ENCODE measurements around the gene LRP1B. TPM values are rescaled to one million over a fixed set of nuclear protein-coding genes. Genes with fewer than 3 reads are reported as not detected.

Gene LRP1B
- polyA plus RNA-seq, 1 of the 3 experiments (the other 2 are of a cell fraction), result 0.28 TPM

- no peaks in the 10 kb centered on the region for H3F3A ChIP-seq (replicated peaks; ENCODE audit: insufficient read depth)
- 65% methylated on average over 3 of the region's 3 CpGs for WGBS (ENCODE audit: low lambda C conversion rate)
- no peaks in the 10 kb centered on the region for H3K4me1 ChIP-seq (ENCODE audit: control insufficient read depth in 1 of 2, insufficient read depth in 2 of 2, low read depth in 1 of 2, low read length in 1 of 2)
- no peaks in the 10 kb centered on the region for H3K9me2 ChIP-seq
- no peaks in the 10 kb centered on the region for H3K36me3 ChIP-seq (replicated peaks in 1 of 2; ENCODE audit: control insufficient read depth in 1 of 2, insufficient read depth in 2 of 2, low read length in 1 of 2)
- POLR2A ChIA-PET, result no interaction called here
- no peak overlapping the region for H3K9ac ChIP-seq
- no peaks in the 10 kb centered on the region for H3K9me3 ChIP-seq
- CTCF ChIA-PET, result interaction anchor here (1.0 kb wide), 1 partner anchor 19 kb away, joined by 3 read pairs; no protein-coding TSS in a partner anchor
- no peak overlapping the region for H3K4me3 ChIP-seq (ENCODE audit: low read depth in 2 of 2, low read length in 1 of 2)
- no peaks in the 10 kb centered on the region for H3K27me3 ChIP-seq (ENCODE audit: insufficient read depth)
- H3K79me2 ChIP-seq (ENCODE audit: insufficient read depth), result no peaks in the 10 kb centered on the region
- H3K27ac ChIP-seq (ENCODE audit: low read depth in 2 of 2, low read length in 1 of 2), result no peak overlapping the region
- DNase-seq, result no peak
- no peaks in the 10 kb centered on the region for H4K20me1 ChIP-seq (ENCODE audit: insufficient read depth)
- no peak overlapping the region for H2AFZ ChIP-seq (ENCODE audit: low read depth)
- TF ChIP-seq MEF2A (IDR thresholded peaks at IDR 0.05; ENCODE audit: borderline replicate concordance, low read depth) (no peak), USF1 (IDR thresholded peaks at IDR 0.05; ENCODE audit: borderline replicate concordance, low read depth) (no peak), FOXJ3 (CRISPR knock-in tag; IDR thresholded peaks at IDR 0.05) (no peak), RFX5 (IDR thresholded peaks at IDR 0.05; ENCODE audit: low read length) (no peak), CTCF (IDR thresholded peaks at IDR 0.05) (no peak), JUND (IDR thresholded peaks at IDR 0.05) (no peak), IRF3 (IDR thresholded peaks at IDR 0.05; ENCODE audit: low read depth, low read length) (no peak), MAX (IDR thresholded peaks at IDR 0.05; ENCODE audit: low read depth) (no peak)
- H3K4me2 ChIP-seq, result no peak overlapping the region
These were observed 500.3 kb downstream of the LRP1B start for GRCh38 chr2:141630407-141630930.

- H3K4me2 ChIP-seq, result no peak overlapping the region
- peak overlapping the region in 1 of 2 experiments; percentile 39; a peak in 2 of 4 replicates for H3K27ac ChIP-seq (ENCODE audit: low read depth in 2 of 2, low read length in 1 of 2)
- DNase-seq, result no peak
- no peak overlapping the region for H3K4me3 ChIP-seq (ENCODE audit: low read depth in 2 of 2, low read length in 1 of 2)
- H3K9me2 ChIP-seq, result no peaks in the 10 kb centered on the region
- H4K20me1 ChIP-seq (ENCODE audit: insufficient read depth), result no peaks in the 10 kb centered on the region
- no peaks in the 10 kb centered on the region; a peak in 2 of 4 replicates for H3K4me1 ChIP-seq (ENCODE audit: control insufficient read depth in 1 of 2, insufficient read depth in 2 of 2, low read depth in 1 of 2, low read length in 1 of 2)
- H2AFZ ChIP-seq (ENCODE audit: low read depth), result no peak overlapping the region
- ChIA-PET POLR2A (no interaction called here), CTCF (interaction anchor here (0.8 kb wide), 1 partner anchor 188 kb away, joined by 3 read pairs; no protein-coding TSS in a partner anchor)
- no peaks in the 10 kb centered on the region for H3K36me3 ChIP-seq (replicated peaks in 1 of 2; ENCODE audit: control insufficient read depth in 1 of 2, insufficient read depth in 2 of 2, low read length in 1 of 2)
- peaks cover 11% of the 10 kb centered on the region for H3F3A ChIP-seq (replicated peaks; ENCODE audit: insufficient read depth)
- no peak overlapping the region for H3K9ac ChIP-seq
- no peaks in the 10 kb centered on the region for H3K79me2 ChIP-seq (ENCODE audit: insufficient read depth)
- H3K27me3 ChIP-seq (ENCODE audit: insufficient read depth), result no peaks in the 10 kb centered on the region
- TF ChIP-seq PBX3 (IDR thresholded peaks at IDR 0.05) (no peak), POLR2AphosphoS5 (IDR thresholded peaks at IDR 0.05; ENCODE audit: low read depth, low read length) (no peak), ELF1 (IDR thresholded peaks at IDR 0.05) (no peak), NFIC (IDR thresholded peaks at IDR 0.05; ENCODE audit: borderline replicate concordance) (no peak), TCF12 (IDR thresholded peaks at IDR 0.05) (no peak), EP300 (IDR thresholded peaks at IDR 0.05; ENCODE audit: borderline replicate concordance in 1 of 2, low read depth in 1 of 2, low read length in 1 of 2) (no peak), EZH2phosphoT487 (IDR thresholded peaks at IDR 0.05; ENCODE audit: borderline replicate concordance, low read depth) (no peak), SMC3 (IDR thresholded peaks at IDR 0.05; ENCODE audit: low read depth, low read length) (no peak), SIN3A (IDR thresholded peaks at IDR 0.05; ENCODE audit: borderline replicate concordance, low read depth, low read length) (no peak), IRF3 (IDR thresholded peaks at IDR 0.05; ENCODE audit: low read depth, low read length) (no peak), MAX (IDR thresholded peaks at IDR 0.05; ENCODE audit: low read depth) (no peak), FOSL2 (IDR thresholded peaks at IDR 0.05; ENCODE audit: borderline replicate concordance, low read depth) (no peak), NRF1 (IDR thresholded peaks at IDR 0.05; ENCODE audit: low read depth, low read length) (no peak), JUND (IDR thresholded peaks at IDR 0.05) (no peak), YY1 (IDR thresholded peaks at IDR 0.05; ENCODE audit: low read depth) (no peak), MEF2A (IDR thresholded peaks at IDR 0.05; ENCODE audit: borderline replicate concordance, low read depth) (no peak)
- H3K9me3 ChIP-seq, result no peaks in the 10 kb centered on the region
These were observed 510.4 kb downstream of the LRP1B start for GRCh38 chr2:141620372-141620771.
